Suprapubic skin (tissue), 4 donors: ENCODE results near the gene GNLY.

Experiments
- CTCF ChIP-seq, 2 donors: fragments of 200-600 bp in 1 of 2; fragments of 450-650 bp in 1 of 2; sonication (generic) in 1 of 2; IDR thresholded peaks; one replicate each; pipeline ENCODE4 v1.5.1; 2016 to 2019; ENCODE audit warnings: antibody characterized with exemption in 2 of 2, mild to moderate bottlenecking in 1 of 2, moderate library complexity in 1 of 2
- EP300 ChIP-seq: sonication (generic); formaldehyde crosslinking; IDR thresholded peaks from one replicate; pipeline ENCODE4 v1.6.1; 2017; ENCODE audit warnings: antibody characterized with exemption
- POLR2A ChIP-seq, 2 donors: fragments of 450-650 bp; IDR thresholded peaks; one replicate each; pipeline ENCODE4 v1.6.1; 2017; ENCODE audit warnings: antibody characterized with exemption in 2 of 2, mild to moderate bottlenecking in 2 of 2, moderate library complexity in 2 of 2
- POLR2AphosphoS5 ChIP-seq, 3 donors: sonication (generic); formaldehyde crosslinking; IDR thresholded peaks; one replicate each; pipeline ENCODE4 v1.6.1; 2017; ENCODE audit warnings: antibody characterized with exemption in 3 of 3

- TF ChIP-seq POLR2A (IDR thresholded peaks at IDR 0.05) (no peak), EP300 (no peak), CTCF (IDR thresholded peaks at IDR 0.05) (no peak), POLR2AphosphoS5 (IDR thresholded peaks at IDR 0.05) (peak in 1 of 3 donors; percentile 24)
These were observed 42.5 kb downstream of the GNLY start for GRCh38 chr2:85736456-85737355.
